ENCODE measurements around the gene PLA2G4F.
"Not testable (repeated sequence)": the region's sequence is repeated elsewhere in the genome, so short reads cannot be mapped to it uniquely, and the experiment has no call there.

The PLA2G4F gene

DNA sequence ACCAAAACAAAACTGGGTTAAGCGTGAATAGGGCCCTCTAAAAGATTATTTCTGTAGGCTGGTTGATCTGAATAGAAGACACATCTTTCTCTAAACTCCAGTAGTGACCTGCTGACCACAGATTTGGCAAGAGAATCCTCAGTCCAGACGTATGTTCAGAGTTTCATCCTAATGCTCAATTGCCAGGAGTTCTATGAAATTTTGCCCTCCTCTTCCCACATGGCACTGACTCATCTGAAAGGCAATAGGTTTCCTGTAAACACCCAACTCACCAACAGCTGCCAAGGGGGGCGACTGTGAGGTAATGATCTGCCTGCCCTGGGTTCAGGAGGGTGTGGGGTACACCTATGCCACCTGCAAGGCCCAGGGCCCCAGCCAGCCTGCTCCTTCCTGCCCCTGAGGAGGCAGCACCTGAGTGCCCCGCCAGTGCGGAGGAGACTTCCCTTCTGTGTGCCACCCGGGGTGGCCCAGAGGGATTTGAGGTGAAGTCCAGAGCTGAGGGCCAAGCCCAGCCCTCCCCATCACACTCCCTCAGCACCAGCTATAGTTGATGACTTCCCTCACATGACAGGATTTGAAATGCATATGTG lies 53.7 kb downstream of the PLA2G4F start:
- no peaks in the 10 kb centered on the region; the same call in 1 of the 2 replicates for H3K4me1 ChIP-seq (ENCODE audit: insufficient read depth, low read length)
- no peak overlapping the region for H3K27ac ChIP-seq (ENCODE audit: low read length)
- H3K36me3 ChIP-seq (ENCODE audit: insufficient read depth, low read depth, low read length) = no peaks in the 10 kb centered on the region
- no peak overlapping the region for H3K9ac ChIP-seq (ENCODE audit: low read depth, low read length)
- H3K4me3 ChIP-seq (ENCODE audit: low read length) = no peak overlapping the region
- H3K9me3 ChIP-seq (ENCODE audit: insufficient read depth, low read depth, low read length) = no peaks in the 10 kb centered on the region
- H3K27me3 ChIP-seq (ENCODE audit: insufficient read depth, low read length) = no peaks in the 10 kb centered on the region

DNA sequence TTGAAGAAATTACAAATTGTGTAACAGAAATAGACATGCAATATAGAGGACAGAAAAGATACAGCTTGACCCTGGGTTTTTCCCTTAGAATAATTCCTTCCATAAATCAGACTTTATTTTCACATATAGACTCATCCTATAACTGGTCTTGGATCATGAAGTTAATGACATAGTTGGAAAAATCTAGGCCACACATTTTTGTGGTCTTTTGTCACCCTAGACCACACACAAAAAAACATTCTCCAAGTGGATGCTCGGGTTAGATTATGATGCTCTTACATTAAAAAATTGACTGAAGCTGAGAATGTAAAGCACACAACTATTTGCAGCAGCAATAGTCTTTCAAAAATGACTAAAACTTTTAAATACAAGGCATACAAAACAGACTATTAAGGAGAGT lies 54.6 kb downstream of the PLA2G4F start:
- H3K9ac ChIP-seq (ENCODE audit: low read depth, low read length) = no peak overlapping the region
- H3K36me3 ChIP-seq (ENCODE audit: insufficient read depth, low read depth, low read length) = no peaks in the 10 kb centered on the region
- H3K27ac ChIP-seq (ENCODE audit: low read length) = no peak overlapping the region
- H3K4me1 ChIP-seq (ENCODE audit: insufficient read depth, low read length) = no peaks in the 10 kb centered on the region; the same call in 1 of the 2 replicates
- no peaks in the 10 kb centered on the region for H3K9me3 ChIP-seq (ENCODE audit: insufficient read depth, low read depth, low read length)
- H3K27me3 ChIP-seq (ENCODE audit: insufficient read depth, low read length) = no peaks in the 10 kb centered on the region
- H3K4me3 ChIP-seq (ENCODE audit: low read length) = no peak overlapping the region

DNA sequence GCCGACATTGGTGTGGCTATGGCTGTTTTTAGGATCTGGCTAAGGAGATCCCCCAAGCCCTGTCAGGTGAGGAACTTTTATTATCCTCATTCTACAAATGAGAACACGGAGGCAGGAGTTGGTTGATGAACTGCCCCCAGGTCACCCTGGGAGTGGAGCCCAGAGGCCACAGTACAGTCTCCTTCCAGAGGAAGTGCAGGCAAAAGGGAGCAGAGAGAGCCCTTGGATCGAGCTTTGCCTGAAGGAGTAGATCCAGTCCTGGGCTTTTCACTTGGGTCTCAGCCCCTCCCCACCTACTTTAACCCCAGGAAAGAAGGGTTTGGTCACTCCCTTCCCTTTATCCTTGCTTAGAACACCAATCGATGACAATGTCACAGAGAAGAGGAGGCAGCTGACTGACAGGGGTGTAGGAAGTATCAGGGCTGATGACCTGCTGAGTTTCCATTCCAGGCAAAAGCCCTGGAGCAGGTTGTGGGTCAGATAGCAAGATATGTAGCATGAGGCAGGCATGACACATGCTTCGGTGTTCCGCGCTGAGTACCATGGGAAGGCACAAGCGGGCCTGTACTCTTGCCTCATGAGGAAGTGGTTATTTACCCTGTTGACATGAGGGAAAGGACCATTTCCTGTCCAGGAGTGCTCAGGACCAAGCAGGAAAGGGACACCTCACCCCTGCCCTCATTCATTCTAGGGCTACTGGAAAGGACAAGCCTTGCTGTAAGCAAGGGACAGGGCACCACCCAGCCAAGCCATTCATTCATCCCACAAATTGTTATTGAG lies 56.2 kb downstream of the PLA2G4F start:
- Histone ChIP-seq H3K36me3 (ENCODE audit: insufficient read depth, low read depth, low read length) (no peaks in the 10 kb centered on the region), H3K4me1 (ENCODE audit: insufficient read depth, low read length) (no peaks in the 10 kb centered on the region; the same call in 1 of the 2 replicates), H3K4me3 (ENCODE audit: low read length) (no peak overlapping the region), H3K27ac (ENCODE audit: low read length) (no peak overlapping the region), H3K27me3 (ENCODE audit: insufficient read depth, low read length) (no peaks in the 10 kb centered on the region), H3K9ac (ENCODE audit: low read depth, low read length) (no peak overlapping the region), H3K9me3 (ENCODE audit: insufficient read depth, low read depth, low read length) (no peaks in the 10 kb centered on the region)

DNA sequence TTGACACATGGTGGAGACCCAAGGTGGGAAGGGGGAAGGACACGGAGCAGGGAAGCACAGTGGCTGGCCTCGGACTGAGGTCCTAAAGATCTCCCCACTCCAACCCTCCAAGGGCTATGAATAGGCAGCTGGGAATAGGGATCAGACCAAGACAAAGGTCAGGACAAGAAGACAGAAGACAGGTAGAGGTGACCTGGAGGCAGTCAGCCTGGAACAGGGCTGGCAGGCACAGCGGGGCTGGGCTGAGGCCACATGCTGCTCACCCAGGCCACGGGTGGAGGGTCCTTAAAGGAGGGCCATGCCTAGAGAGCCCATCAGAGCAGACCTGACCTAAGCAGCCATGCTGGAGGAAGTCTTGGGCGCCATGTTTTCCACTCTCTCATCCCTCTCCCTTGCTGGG lies 59.4 kb downstream of the PLA2G4F start:
- H3K27ac ChIP-seq (ENCODE audit: low read length) = no peak overlapping the region
- no peaks in the 10 kb centered on the region for H3K9me3 ChIP-seq (ENCODE audit: insufficient read depth, low read depth, low read length)
- no peaks in the 10 kb centered on the region for H3K27me3 ChIP-seq (ENCODE audit: insufficient read depth, low read length)
- no peaks in the 10 kb centered on the region for H3K36me3 ChIP-seq (ENCODE audit: insufficient read depth, low read depth, low read length)
- no peak overlapping the region for H3K9ac ChIP-seq (ENCODE audit: low read depth, low read length)
- H3K4me1 ChIP-seq (ENCODE audit: insufficient read depth, low read length) = peaks cover 3% of the 10 kb centered on the region; the same call in 1 of the 2 replicates
- no peak overlapping the region for H3K4me3 ChIP-seq (ENCODE audit: low read length)

DNA sequence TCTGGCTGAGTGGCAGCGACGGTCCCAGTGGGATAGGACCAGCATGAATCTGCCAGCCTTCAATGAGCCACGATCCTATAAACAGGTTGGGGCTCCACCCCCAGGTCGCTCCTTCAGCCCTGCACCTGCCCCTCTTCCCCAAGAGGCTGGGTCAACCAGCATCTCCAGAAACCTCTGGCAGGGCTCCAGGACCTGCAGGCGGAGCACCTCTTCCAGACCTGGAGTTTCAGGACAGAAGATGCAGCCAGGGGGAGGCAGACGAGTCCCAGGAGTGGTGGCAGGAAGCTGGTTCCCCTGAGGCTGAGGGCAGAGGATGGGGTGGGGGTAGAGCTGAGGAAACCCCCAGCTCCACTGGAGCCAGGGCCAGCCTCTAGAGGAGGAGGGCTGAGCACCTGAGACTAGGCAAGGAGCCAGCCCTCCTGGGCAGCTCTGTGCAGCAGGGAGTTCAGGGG lies 61.9 kb downstream of the PLA2G4F start, which contains the start of gene PLA2G4D:
TSS of gene PLA2G4D (minus strand) at position 51 of the 452 bp plus-strand sequence. CDS start 103 bp downstream, outside the sequence.
- Histone ChIP-seq H3K27ac (ENCODE audit: low read length) (no peak within 1 kb of the TSS), H3K36me3 (ENCODE audit: insufficient read depth, low read depth, low read length) (no peaks in the 10 kb centered on the region), H3K4me3 (ENCODE audit: low read length) (no peak within 1 kb of the TSS), H3K4me1 (ENCODE audit: insufficient read depth, low read length) (peaks cover 3% of the 10 kb centered on the region; the same call in 1 of the 2 replicates), H3K9ac (ENCODE audit: low read depth, low read length) (no peak within 1 kb of the TSS), H3K27me3 (ENCODE audit: insufficient read depth, low read length) (no peaks in the 10 kb centered on the region), H3K9me3 (ENCODE audit: insufficient read depth, low read depth, low read length) (no peaks in the 10 kb centered on the region)

DNA sequence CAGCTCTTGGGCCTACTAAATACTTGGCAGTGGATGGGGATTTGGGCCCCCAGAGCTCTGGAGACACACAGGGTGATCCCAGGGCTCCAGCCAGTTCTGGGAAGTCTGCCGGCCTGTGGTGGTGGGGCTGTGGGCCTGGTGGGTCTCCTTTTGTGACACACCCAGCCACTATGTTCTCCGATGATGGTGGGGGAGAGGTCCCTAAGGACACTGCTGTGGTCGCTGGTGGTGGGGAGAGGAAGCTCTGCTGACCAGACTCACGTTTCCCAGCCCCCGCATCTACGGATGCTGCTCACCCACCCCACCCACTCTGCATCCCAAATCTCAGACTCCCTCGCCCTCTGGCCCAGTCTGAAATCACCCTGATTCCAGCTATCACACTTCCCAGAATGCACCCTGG lies 62.5 kb downstream of the PLA2G4F start:
- Histone ChIP-seq H3K9me3 (ENCODE audit: insufficient read depth, low read depth, low read length) (no peaks in the 10 kb centered on the region), H3K27ac (ENCODE audit: low read length) (no peak overlapping the region), H3K9ac (ENCODE audit: low read depth, low read length) (no peak overlapping the region), H3K4me3 (ENCODE audit: low read length) (no peak overlapping the region), H3K36me3 (ENCODE audit: insufficient read depth, low read depth, low read length) (no peaks in the 10 kb centered on the region), H3K27me3 (ENCODE audit: insufficient read depth, low read length) (no peaks in the 10 kb centered on the region), H3K4me1 (ENCODE audit: insufficient read depth, low read length) (peaks cover 3% of the 10 kb centered on the region; the same call in 1 of the 2 replicates)

DNA sequence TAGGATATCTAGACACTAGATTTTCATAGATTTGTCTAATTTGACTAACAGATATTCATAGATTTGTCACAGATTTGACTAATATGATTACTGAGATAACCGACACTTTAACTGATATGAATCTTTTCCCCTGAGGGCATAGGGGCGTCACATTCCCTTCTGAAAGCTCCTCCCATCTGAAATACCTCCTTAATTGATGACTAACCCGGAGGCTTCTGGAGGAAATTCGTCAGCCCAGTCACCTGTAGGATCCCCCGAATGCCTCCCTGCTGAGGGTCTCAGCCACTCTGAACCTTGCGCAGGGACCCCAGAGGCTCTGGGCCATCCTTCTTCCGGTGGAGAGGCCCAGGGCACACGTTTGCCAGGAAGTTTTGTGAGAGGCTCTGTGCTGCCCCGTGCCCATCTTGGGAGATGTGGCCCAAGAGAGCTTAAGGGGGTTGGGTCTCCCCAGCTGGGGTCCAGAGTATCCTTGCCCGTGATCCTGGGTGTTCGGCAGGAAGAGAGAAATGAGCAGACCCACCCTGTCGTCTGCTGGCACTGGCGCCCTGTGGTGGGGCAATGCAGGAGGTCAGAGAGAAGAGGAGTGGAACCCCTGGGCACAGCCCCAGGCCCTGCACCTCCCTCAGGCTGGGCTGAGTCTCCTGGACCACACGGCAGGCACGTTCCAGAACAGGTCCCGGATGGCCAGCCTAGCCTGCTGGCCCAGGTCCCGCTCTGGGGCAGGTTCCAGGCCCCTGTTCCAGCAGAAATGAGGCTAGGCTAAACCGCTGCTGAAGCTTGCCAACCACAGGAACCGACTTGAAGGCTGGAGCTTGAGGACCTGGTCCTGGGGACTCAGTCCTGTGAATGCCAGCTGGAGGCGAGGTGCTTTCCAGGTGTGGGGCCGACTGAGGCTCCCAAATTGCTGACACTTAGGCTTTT lies 63.8 kb downstream of the PLA2G4F start:
- H3K36me3 ChIP-seq (ENCODE audit: insufficient read depth, low read depth, low read length) = no peaks in the 10 kb centered on the region
- H3K9me3 ChIP-seq (ENCODE audit: insufficient read depth, low read depth, low read length) = no peaks in the 10 kb centered on the region
- no peak overlapping the region for H3K27ac ChIP-seq (ENCODE audit: low read length)
- no peak overlapping the region for H3K4me3 ChIP-seq (ENCODE audit: low read length)
- H3K9ac ChIP-seq (ENCODE audit: low read depth, low read length) = no peak overlapping the region
- no peaks in the 10 kb centered on the region for H3K27me3 ChIP-seq (ENCODE audit: insufficient read depth, low read length)
- peaks cover 3% of the 10 kb centered on the region; the same call in 1 of the 2 replicates for H3K4me1 ChIP-seq (ENCODE audit: insufficient read depth, low read length)

DNA sequence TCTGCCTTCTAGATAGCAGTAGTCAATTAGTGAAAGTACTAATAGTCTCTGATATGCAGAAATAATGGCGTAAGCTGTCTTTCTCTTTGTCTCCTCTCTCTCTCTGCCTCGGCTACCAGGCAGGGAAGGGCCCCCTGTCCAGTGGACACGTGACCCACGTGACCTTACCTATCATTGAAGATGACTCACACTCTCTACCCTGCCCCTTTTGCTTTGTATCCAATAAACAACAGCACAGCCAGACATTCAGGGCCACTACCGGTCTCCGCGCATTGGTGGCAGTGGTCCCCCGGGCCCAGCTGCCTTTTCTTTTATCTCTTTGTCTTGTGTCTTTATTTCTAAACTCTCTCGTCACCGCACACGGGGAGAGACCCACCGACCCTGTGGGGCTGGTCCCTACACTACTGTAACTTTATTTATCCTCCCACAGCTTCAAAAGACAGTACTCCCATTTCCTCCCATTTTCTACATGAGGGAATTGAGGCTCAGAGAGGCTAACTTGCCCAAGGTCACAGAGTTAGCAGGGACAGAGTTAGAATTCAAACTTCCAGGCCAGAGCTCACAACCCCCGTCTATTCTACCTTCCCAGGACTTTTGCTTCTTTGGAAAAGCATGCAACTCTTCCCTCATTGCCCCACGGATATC lies 64.6 kb downstream of the PLA2G4F start:
- not testable (repeated sequence) for H3K4me3 ChIP-seq (ENCODE audit: low read length); H3K36me3 ChIP-seq (ENCODE audit: insufficient read depth, low read depth, low read length); H3K27me3 ChIP-seq (ENCODE audit: insufficient read depth, low read length); H3K27ac ChIP-seq (ENCODE audit: low read length); H3K9ac ChIP-seq (ENCODE audit: low read depth, low read length); H3K9me3 ChIP-seq (ENCODE audit: insufficient read depth, low read depth, low read length); H3K4me1 ChIP-seq (ENCODE audit: insufficient read depth, low read length)

DNA sequence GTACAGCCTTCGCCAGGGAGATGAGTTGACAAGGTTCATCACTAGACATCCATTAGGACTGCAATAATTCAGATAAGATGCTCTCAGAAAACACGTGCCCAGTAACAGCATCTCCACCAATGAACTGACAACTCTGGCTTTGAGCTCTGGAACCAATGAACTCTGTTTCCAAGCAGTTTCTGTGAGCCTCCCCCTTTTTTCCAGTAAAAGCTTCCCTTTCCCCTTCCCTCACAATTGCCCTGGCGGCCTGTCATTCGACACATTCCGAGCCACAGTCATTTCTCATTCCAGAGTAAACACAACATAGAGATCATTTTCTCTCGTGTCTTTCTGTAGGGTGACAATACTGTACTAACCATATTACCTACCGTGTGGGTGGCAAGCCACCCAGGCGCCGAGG lies 65.7 kb downstream of the PLA2G4F start:
- H3K36me3 ChIP-seq (ENCODE audit: insufficient read depth, low read depth, low read length) = no peaks in the 10 kb centered on the region
- no peaks in the 10 kb centered on the region for H3K9me3 ChIP-seq (ENCODE audit: insufficient read depth, low read depth, low read length)
- H3K4me3 ChIP-seq (ENCODE audit: low read length) = no peak overlapping the region
- H3K4me1 ChIP-seq (ENCODE audit: insufficient read depth, low read length) = peaks cover 3% of the 10 kb centered on the region; the same call in 1 of the 2 replicates
- no peak overlapping the region for H3K9ac ChIP-seq (ENCODE audit: low read depth, low read length)
- H3K27me3 ChIP-seq (ENCODE audit: insufficient read depth, low read length) = no peaks in the 10 kb centered on the region
- H3K27ac ChIP-seq (ENCODE audit: low read length) = no peak overlapping the region

DNA sequence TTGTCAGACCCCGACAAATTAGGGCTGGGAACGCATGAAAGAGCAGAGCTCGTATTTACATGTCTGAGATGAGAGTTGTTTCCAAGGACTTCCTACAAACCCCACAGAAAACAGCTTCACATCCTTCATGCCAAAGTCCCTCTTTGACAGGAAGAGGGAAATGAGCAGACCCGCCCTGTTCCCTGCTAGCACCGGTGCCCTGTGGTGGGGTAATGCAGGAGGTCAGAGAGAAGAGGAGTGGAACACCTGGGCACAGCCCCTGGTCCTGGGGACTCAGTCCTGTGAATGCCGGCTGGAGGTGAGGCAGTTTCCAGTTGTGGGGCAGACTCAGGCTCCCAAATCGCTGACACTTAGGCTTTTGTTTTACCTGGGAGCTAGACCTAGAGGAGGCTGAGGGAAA lies 66.1 kb downstream of the PLA2G4F start:
- H3K4me1 ChIP-seq (ENCODE audit: insufficient read depth, low read length) = peaks cover 3% of the 10 kb centered on the region; the same call in 1 of the 2 replicates
- H3K36me3 ChIP-seq (ENCODE audit: insufficient read depth, low read depth, low read length) = no peaks in the 10 kb centered on the region
- no peaks in the 10 kb centered on the region for H3K9me3 ChIP-seq (ENCODE audit: insufficient read depth, low read depth, low read length)
- H3K27ac ChIP-seq (ENCODE audit: low read length) = no peak overlapping the region
- no peak overlapping the region for H3K4me3 ChIP-seq (ENCODE audit: low read length)
- H3K9ac ChIP-seq (ENCODE audit: low read depth, low read length) = no peak overlapping the region
- H3K27me3 ChIP-seq (ENCODE audit: insufficient read depth, low read length) = no peaks in the 10 kb centered on the region

DNA sequence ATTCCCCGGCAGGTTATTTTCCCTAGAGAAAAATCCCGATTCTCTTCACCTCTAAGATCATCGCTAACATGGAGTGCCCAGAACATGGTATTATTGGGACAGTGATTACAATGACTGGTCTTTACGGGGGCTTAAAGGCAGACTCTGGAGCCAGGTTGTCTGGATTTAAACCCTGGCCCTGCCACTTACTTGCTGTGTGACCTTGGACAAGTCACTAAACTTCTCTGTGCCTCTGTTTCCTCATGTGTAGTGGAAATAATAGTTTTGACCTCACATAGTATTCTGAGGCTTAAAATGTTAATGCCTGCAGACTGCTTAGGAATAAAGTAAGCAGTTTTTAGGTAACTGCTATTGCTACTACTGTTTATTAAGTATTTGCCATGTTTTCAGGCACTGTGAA lies 66.5 kb downstream of the PLA2G4F start:
- Histone ChIP-seq H3K9ac (ENCODE audit: low read depth, low read length) (no peak overlapping the region), H3K4me1 (ENCODE audit: insufficient read depth, low read length) (peaks cover 3% of the 10 kb centered on the region; the same call in 1 of the 2 replicates), H3K27me3 (ENCODE audit: insufficient read depth, low read length) (no peaks in the 10 kb centered on the region), H3K36me3 (ENCODE audit: insufficient read depth, low read depth, low read length) (no peaks in the 10 kb centered on the region), H3K27ac (ENCODE audit: low read length) (no peak overlapping the region), H3K9me3 (ENCODE audit: insufficient read depth, low read depth, low read length) (no peaks in the 10 kb centered on the region), H3K4me3 (ENCODE audit: low read length) (no peak overlapping the region)

All from iPS-20b (cell line).